ENCODE results near the gene CXorf49B. TPM values are rescaled to one million over a fixed set of nuclear protein-coding genes. Genes with fewer than 3 reads are reported as not detected.

Gene CXorf49B
- total and polyA plus RNA-seq, 2 of the 13 experiments (the other 11 are each of a cell fraction or from before 2014, with no cell fraction given): not detected

- DNase-seq (ENCODE audit: low spot score): no peak
- no peaks in the 10 kb centered on the region for H4K20me1 ChIP-seq (ENCODE audit: insufficient read depth, low read length)
- H3K79me2 ChIP-seq (ENCODE audit: insufficient read depth, low read length): no peaks in the 10 kb centered on the region
- no peak overlapping the region for H3K9ac ChIP-seq (ENCODE audit: insufficient read depth, low read depth, low read length)
- WGBS (ENCODE audit: low lambda C conversion rate): 53% methylated on average over 8 of the region's 25 CpGs
- H3K4me3 ChIP-seq (replicated peaks in 1 of 3; ENCODE audit: insufficient read depth in 1 of 3, low read depth in 2 of 3, low read length in 3 of 3): no peak overlapping the region
- ATAC-seq: no peak
- no peak overlapping the region for H2AFZ ChIP-seq (ENCODE audit: low read length)
- ChIA-PET CTCF (ENCODE audit: low intra/inter-chr PET ratio, low total read pairs) (no interaction called here), POLR2A (no interaction called here)
- TF ChIP-seq HOXA7 (CRISPR knock-in tag; IDR thresholded peaks at IDR 0.05) (no peak), ELF4 (CRISPR knock-in tag; IDR thresholded peaks at IDR 0.05; ENCODE audit: borderline replicate concordance) (no peak), BRF2 (CRISPR knock-in tag; IDR thresholded peaks at IDR 0.05) (no peak), ZNF574 (CRISPR knock-in tag; IDR thresholded peaks at IDR 0.05) (no peak), ZFP90 (CRISPR knock-in tag; IDR thresholded peaks at IDR 0.05; ENCODE audit: borderline replicate concordance) (no peak), MEIS2 (CRISPR knock-in tag; IDR thresholded peaks at IDR 0.05) (no peak), ZNF503 (CRISPR knock-in tag; IDR thresholded peaks at IDR 0.05) (no peak), ZNF484 (CRISPR knock-in tag; IDR thresholded peaks at IDR 0.05; ENCODE audit: borderline replicate concordance, low read depth) (no peak), ZNF281 (CRISPR knock-in tag; IDR thresholded peaks at IDR 0.05; ENCODE audit: borderline replicate concordance) (no peak), ZNF670 (CRISPR knock-in tag; IDR thresholded peaks at IDR 0.05; ENCODE audit: borderline replicate concordance) (no peak), TAF15 (IDR thresholded peaks at IDR 0.05; ENCODE audit: low read depth, low read length, poor library complexity, severe bottlenecking) (no peak), BRCA1 (CRISPR knock-in tag; IDR thresholded peaks at IDR 0.05) (no peak)
- H3K9me3 ChIP-seq (ENCODE audit: low read length): no peaks in the 10 kb centered on the region
- no peak for FAIRE-seq
- H3K27ac ChIP-seq (ENCODE audit: extremely low read length, insufficient read depth, low read length): no peak overlapping the region
- no peak overlapping the region for H3K4me2 ChIP-seq (ENCODE audit: low read depth, low read length)
- in situ Hi-C loops (cut with HindIII; ENCODE audit: extremely low pct_ligation_motif_present, low pct_unique_long_range_greater_than_20kb): no loop called here
- intact Hi-C loops (cut with micrococcal nuclease; ENCODE audit: unreplicated experiment): no loop called here
- H3K27me3 ChIP-seq (ENCODE audit: control insufficient read depth in 1 of 2, insufficient read depth in 2 of 2, low read length in 2 of 2): 0 out of 5 replicates have a peak, but pooled peaks cover 0 to 3% of the 10 kb centered on the region in 2 experiments
- no peaks in the 10 kb centered on the region for H3K36me3 ChIP-seq (replicated peaks in 1 of 2; ENCODE audit: control insufficient read depth in 1 of 2, insufficient read depth in 2 of 2, low read length in 2 of 2)
- H3K4me1 ChIP-seq (ENCODE audit: insufficient read depth, low read length): no peaks in the 10 kb centered on the region
- BruUV-seq (replicated peaks): no TSS peak
These were observed 51.2 kb downstream of the CXorf49B start for GRCh38 chrX:71814123-71814912.

Measured in HepG2 (cell line).